Hematopoietic multipotent progenitor cell treated with erythropoietin and hydrocortisone succinate and interleukin-3 and kit ligand, for 17 days (in vitro differentiated cells): ENCODE data around the gene CRKL.
"Not testable (repeated sequence)": the region's sequence is repeated elsewhere in the genome, so short reads cannot be mapped to it uniquely, and the experiment has no call there.

Experiments
- DNase-seq: peaks from one replicate; pipeline ENCODE4 v3.0.0-alpha.2; 2015; ENCODE audit warnings: low spot score

The CRKL gene

GRCh38 chr22:20935049-20935448 is 17.8 kb downstream of the CRKL start:
- not testable (repeated sequence) for DNase-seq

- DNase-seq: not testable (repeated sequence)
Measured at GRCh38 chr22:20935780-20936539, 18.8 kb downstream of the CRKL start.

DNA sequence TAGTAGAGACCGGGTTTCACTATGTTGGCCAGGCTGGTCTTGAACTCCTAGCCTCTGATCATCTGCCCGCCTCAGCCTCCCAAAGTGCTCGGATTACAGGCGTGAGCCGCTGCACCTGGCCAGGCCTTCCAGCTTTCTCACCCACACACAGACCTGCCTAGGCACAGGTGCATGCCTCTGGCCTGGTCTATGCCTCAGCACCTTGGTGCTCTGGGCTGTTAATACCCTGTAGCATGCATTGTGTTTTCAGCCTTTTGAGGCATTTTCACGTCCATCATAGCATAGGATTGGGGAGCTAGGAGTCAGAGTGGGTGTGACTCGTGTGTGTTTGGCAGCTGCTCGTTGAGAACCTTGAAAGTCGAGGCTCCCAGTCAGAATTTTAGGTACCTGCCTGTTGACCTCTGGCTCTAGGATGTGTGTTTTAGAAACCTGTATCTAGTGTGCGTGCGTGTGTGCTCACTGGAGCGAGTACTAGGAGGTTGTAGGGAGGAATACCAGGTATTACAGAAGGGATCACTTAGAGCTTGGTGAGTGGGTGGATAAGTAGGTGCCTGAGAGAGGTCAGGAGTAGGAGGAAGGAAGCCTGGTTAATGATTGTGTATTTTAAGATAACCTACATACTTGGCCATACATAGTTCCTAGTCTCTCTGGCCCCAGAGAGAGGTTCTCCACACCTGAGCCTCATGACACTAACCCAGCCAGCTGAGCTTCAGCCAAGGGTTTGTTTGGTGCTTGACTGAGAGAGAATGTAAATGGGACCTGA is 20.0 kb downstream of the CRKL start:
- no peak for DNase-seq

- no peak for DNase-seq
Measured at GRCh38 chr22:20937794-20938671, 20.8 kb downstream of the CRKL start.

DNA sequence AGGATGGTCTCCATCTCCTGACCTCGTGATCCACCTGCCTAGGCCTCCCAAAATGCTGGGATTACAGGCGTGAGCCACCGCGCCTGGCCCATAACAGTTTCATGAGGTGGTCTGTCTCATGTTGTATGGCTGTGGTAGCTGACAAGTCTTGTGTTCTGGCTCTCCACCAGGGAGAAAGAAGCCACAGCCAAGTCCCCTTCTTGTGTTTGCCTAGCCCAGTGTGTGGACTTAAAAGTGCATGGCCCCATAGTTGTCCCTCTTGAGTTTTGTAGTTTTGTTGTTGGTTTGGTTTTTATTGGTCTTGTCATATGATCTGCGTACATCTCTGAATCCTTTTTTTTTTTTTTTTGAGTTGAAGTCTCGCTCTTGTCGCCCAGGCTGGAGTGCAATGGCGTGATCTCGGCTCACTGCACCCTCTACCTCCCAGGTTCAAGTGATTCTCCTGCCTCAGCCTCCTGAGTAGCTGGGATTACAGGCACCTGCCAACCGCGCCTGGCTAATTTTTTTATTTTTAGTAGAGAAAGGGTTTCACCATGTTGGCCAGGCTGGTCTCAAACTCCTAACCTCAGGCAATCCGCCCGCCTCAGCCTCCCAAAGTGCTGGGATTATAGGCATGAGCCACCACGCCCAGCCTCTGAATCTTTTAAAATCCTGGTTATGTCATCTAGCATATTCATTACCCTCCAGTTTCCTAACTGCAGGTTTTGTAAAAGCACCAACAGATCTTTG is 22.4 kb downstream of the CRKL start:
- not testable (repeated sequence) for DNase-seq

DNA sequence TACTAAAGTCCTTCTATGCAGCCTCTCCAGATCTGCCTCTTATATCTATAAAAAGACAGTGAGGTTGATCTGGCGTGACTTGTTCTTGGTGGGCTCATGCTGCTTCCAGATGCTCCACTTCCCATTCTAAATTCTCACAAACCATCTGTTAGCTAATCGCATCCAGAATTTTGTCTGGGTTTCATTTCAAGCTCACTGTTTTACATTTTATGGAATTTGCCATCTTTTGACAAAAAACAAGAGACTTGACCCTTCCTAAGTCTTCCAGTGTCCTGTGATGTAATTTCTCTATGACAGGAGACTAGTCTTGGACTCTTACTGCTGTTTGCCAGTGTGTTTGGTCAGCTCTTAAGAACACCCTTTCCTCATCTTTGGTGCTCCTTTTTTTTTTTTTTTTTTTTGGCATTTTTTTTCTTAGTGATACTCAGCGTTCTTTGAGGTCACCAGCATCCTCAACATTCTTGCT is 23.0 kb downstream of the CRKL start:
- DNase-seq: no peak

DNA sequence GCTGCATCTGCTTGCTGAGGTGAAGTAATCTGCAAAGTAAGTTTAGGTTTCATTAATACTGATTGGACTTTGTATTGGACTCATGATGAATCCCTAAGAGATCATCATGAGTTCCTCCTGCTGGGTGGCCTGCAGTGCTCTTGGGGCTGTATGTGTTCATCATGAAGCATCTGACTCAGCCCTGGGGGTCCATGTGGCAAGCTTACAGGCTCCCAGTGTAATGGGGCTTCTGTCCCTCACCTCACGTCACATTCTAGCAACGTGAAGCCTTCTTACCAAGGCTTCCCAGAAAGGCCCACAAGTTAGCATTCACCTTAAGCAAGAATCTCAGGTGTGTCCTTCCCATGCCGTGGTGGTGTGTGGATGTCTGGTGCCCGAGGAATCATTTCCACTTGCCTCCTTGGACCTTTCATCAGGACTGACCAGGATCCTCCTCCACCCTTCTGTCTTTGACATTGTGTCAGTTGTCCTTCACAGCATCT is 23.7 kb downstream of the CRKL start:
- DNase-seq: no peak

- not testable (repeated sequence) for DNase-seq
Measured at GRCh38 chr22:20942203-20942902, 25.1 kb downstream of the CRKL start.

- DNase-seq: no peak
Measured at GRCh38 chr22:20943104-20943933, 26.1 kb downstream of the CRKL start.

- no peak for DNase-seq
Measured at GRCh38 chr22:20944042-20944441, 26.8 kb downstream of the CRKL start.

- no peak for DNase-seq
Measured at GRCh38 chr22:20945578-20945934, 28.3 kb downstream of the CRKL start.

DNA sequence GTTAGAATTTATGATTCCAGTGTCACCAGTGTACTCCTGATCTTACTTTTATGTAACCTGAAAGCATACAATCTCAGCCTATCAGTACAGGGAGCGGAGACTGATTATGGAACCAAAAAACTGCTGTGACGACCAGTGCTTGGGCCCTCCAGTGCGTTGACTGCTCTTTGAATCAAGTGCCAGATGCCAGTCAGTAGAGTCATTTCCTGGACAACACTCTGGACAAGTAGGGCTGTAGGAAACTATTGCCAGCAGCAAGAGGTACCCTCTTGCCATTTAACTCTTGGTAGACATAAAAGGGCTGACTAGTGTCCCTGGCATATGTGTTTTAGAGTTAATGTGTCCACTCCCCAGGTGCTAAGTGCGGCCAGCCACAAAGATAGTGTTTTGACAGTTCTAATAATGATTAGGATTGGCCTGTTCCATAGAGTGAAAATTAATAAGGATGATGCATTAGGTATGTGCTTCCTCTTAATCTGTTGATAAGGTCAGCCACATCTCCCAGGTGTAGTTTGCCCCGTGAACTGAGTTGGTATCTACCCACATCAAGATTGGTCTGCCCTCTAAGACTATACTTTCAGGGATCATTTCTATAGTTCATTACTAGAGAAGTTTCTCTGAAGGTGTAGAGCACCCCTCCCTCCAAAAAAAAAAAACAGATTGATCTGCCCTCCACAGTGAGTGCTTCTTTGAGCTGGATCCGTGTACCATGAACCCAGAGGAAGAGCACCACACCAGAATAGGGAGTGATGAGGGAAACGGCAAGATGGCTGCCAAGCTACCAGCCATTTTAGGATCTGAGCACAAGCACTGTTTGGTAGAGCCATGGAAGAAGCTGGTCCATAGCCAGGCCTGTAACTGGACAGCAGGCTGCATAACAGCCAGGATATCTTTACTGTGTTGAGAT is 29.1 kb downstream of the CRKL start:
- no peak for DNase-seq

DNA sequence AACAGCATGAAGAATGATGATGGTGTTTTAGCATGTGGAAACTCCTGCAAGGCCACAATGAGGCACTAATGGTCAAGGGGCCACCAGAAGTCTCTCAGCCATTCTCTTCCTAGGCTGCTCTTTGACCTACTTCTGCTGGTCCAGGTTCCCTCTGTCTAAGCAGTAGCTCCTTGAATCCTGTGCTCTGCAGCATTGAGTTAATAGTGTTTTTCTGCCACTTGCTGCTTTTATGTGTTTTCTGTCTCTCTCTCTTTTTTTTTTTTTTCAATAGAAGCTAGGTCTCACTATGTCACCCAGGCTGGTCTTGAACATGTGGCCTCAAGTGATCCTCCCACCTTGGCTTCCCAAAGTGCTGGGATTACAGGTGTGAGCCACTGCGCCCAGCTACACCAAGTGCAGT is 29.8 kb downstream of the CRKL start:
- DNase-seq: no peak

DNA sequence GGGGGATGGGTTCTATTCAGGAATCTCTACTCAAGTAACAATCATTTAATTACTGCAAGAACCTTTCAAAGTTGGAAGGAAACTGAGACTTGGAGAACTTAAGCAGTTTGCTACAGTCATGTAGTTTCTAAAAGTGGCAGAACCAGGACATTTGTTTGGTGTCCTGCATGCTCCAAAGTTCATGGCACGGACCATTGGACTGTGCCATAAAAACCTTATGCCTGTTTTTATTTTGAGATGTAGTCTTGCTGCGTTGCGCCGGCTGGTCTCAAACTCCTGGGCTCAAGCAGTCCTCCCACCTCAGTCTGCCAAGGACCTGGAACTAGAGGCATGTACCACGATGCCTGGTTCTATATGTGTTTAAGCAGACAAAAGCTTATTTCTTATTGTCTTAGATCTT is 31.2 kb downstream of the CRKL start:
- DNase-seq: no peak

DNA sequence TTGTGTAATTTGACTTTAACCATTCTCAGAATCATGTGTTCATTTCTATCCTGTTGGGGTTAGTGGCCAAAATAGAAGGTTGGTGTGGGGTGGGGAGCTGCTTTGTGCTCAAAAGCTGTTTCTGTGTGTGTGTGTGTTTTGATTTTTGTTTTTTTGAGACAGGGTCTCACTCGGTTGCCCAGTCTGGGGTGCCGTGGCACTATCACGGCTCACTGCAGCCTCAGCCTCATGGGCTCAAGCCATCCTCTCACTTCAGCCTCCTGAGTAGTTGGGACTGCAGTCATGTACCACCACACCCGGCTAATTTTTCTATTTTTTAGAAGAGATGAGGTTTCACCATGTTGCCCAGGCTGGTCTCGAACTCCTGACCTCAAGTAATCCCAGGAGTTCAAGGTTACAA is 31.8 kb downstream of the CRKL start:
- DNase-seq: no peak

DNA sequence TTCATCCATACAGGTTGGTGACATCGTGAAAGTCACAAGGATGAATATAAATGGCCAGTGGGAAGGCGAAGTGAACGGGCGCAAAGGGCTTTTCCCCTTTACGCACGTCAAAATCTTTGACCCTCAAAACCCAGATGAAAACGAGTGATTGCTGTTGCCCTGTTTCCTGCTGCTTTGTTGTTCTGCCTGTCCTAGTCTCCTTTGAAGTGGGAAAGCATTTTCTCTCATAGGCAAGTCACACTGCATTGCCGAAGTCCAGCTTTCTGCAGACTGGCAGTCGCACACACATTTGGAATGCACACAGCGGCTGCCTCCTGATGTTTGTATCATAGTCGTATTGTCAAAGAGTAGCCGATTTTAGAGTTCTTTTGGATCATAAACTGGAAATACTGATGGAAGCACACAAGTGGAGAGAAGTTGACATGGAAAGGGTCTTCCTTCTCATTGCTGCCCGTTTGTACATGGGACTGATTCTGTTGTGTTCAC is 32.5 kb downstream of the CRKL start:
- DNase-seq: no peak

- DNase-seq: no peak
Measured at GRCh38 chr22:20951151-20951931, 34.1 kb downstream of the CRKL start.

DNA sequence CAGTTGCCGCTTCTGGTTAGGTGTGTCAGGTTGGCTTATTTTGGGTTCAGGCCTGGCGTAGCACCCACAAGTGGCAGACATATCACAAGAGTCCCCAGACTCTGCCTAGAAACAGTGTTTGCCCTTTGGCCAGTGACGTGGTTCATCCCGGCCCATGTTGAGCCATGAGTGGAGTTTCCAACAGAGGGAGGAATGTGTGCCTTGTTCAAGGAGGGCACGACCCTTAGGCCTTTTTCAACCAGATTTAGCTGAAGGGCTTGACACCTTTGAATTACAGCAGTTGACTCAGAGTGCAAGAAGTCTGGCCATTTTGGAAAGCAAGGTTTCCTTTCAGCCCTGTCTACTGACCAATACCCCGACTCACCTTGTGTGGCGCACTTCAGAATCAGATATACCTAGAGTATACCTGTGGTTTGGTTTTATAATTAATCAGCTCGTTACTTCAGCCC is 34.7 kb downstream of the CRKL start:
- DNase-seq: no peak
